H1 (cell line): ENCODE data around the gene S100A4. TPM values are rescaled to one million over a fixed set of nuclear protein-coding genes. Genes with fewer than 3 reads are reported as not detected.

ENCODE experiments used
- CTCF ChIA-PET: fragments of 300-600 bp; sonication (Branson Sonifier 250); formaldehyde crosslinking; loops from one replicate; lab custom pipeline; 2021; ENCODE audit not compliant: partially characterized antibody; lab: Charles Lee
- POLR2A ChIA-PET: fragments of 300-600 bp; sonication (Branson Sonifier 250); formaldehyde crosslinking; loops from one replicate; lab custom pipeline; 2021; ENCODE audit warnings: inconsistent platforms; ENCODE audit not compliant: partially characterized antibody; lab: Charles Lee
- DNase-seq, 2 experiments: peaks; one replicate each; pipeline versions ENCODE4 v3.0.0 to v3.0.0-alpha.2; 2010 to 2022; ENCODE audit warnings: low spot score in 2 of 2, low read depth in 1 of 2, mixed read lengths in 1 of 2
- FAIRE-seq: peaks from 2 replicates; lab custom pipeline; 2011; peaks lifted over from hg19 to GRCh38; lab: Jason Lieb, UNC
- H2AFZ ChIP-seq: 2 replicates; pipeline ENCODE4 v1.8.1; 2012; ENCODE audit warnings: low read length, inconsistent platforms
- H2AK5ac ChIP-seq: 2 replicates; pipeline ENCODE4 v1.6.1; 2013; ENCODE audit warnings: low read depth, low read length
- H2BK120ac ChIP-seq: replicated peaks from 2 replicates; pipeline ENCODE3; 2013; ENCODE audit warnings: low read depth, low read length, inconsistent platforms
- H2BK12ac ChIP-seq: 2 replicates; pipeline ENCODE4 v1.6.1; 2013; ENCODE audit warnings: low read depth, low read length
- H2BK15ac ChIP-seq: 2 replicates; pipeline ENCODE4 v1.6.1; 2013; ENCODE audit warnings: low read length
- H2BK20ac ChIP-seq: 2 replicates; pipeline ENCODE4 v1.6.1; 2013; ENCODE audit warnings: low read length
- H2BK5ac ChIP-seq: 2 replicates; pipeline ENCODE4 v1.6.1; 2013; ENCODE audit warnings: low read depth, low read length
- H3K14ac ChIP-seq: 2 replicates; pipeline ENCODE4 v1.6.1; 2013; ENCODE audit warnings: inconsistent platforms; ENCODE audit not compliant: insufficient read length
- H3K18ac ChIP-seq: 2 replicates; pipeline ENCODE4 v1.6.1; 2013; ENCODE audit warnings: low read length; ENCODE audit errors: extremely low read depth
- H3K23ac ChIP-seq: 2 replicates; pipeline ENCODE4 v1.6.1; 2013; ENCODE audit warnings: inconsistent platforms; ENCODE audit not compliant: insufficient read length
- H3K23me2 ChIP-seq: 2 replicates; pipeline ENCODE4 v1.6.1; 2013; ENCODE audit warnings: low read depth, low read length
- H3K27ac ChIP-seq: 2 replicates; pipeline ENCODE4 v1.6.1; 2011; ENCODE audit warnings: low read depth, low read length, inconsistent platforms
- H3K27me3 ChIP-seq, 4 experiments: replicated peaks in 1 of 4; 1 replicate in 1 of 4; 2 replicates in 3 of 4; pipeline versions ENCODE4 v1.6.1 to v1.8.1; 2011 to 2013; ENCODE audit warnings: low read length in 3 of 4, mild to moderate bottlenecking in 3 of 4, inconsistent platforms in 2 of 4, mixed read lengths in 2 of 4, moderate library complexity in 1 of 4; ENCODE audit not compliant: control insufficient read depth in 3 of 4, insufficient read depth in 3 of 4; ENCODE audit errors: extremely low read depth in 1 of 4
- H3K36me3 ChIP-seq, 4 experiments: 2 replicates each; pipeline versions ENCODE4 v1.6.1 to v1.8.1; 2011 to 2013; ENCODE audit warnings: mild to moderate bottlenecking in 4 of 4, low read length in 3 of 4, moderate library complexity in 2 of 4, control low read depth in 1 of 4, inconsistent platforms in 1 of 4; ENCODE audit not compliant: insufficient read depth in 4 of 4, control insufficient read depth in 2 of 4
- H3K4ac ChIP-seq: replicated peaks from 2 replicates; pipeline ENCODE3; 2013; ENCODE audit warnings: low read length, low read depth, mixed read lengths, inconsistent platforms; ENCODE audit not compliant: insufficient read length
- H3K4me1 ChIP-seq, 4 experiments: replicated peaks in 1 of 4; 1 replicate in 1 of 4; 2 replicates in 3 of 4; pipeline versions ENCODE4 v1.6.1 to v1.8.1; 2011 to 2013; ENCODE audit warnings: low read length in 3 of 4, inconsistent platforms in 2 of 4, mixed read lengths in 1 of 4; ENCODE audit not compliant: insufficient read depth in 4 of 4, control insufficient read depth in 3 of 4
- H3K4me2 ChIP-seq, 2 experiments: 2 replicates each; pipeline versions ENCODE4 v1.6.1 to v1.8.1; 2011 to 2013; ENCODE audit warnings: low read depth in 2 of 2, low read length in 2 of 2, control low read depth in 1 of 2, inconsistent platforms in 1 of 2, mild to moderate bottlenecking in 1 of 2; ENCODE audit not compliant: insufficient read depth in 1 of 2
- H3K4me3 ChIP-seq, 4 experiments: fragments of 200-600, 300-600 bp in 1 of 4; sonication (generic), shearing (Covaris generic), sonication (Bioruptor Twin) in 1 of 4; 2 replicates each; pipeline versions ENCODE4 v1.5.1 to v1.8.1; 2011 to 2016; ENCODE audit warnings: low read length in 4 of 4, low read depth in 3 of 4, control low read depth in 2 of 4, inconsistent platforms in 2 of 4, mild to moderate bottlenecking in 2 of 4, mixed read lengths in 1 of 4, moderate library complexity in 1 of 4; ENCODE audit not compliant: insufficient read depth in 2 of 4; ENCODE audit errors: extremely low read depth in 1 of 4
- H3K56ac ChIP-seq: replicated peaks from 2 replicates; pipeline ENCODE3; 2013; ENCODE audit warnings: low read depth, mild to moderate bottlenecking, mixed read lengths, low read length, inconsistent platforms; ENCODE audit not compliant: insufficient read length
- H3K79me1 ChIP-seq: 2 replicates; pipeline ENCODE4 v1.6.1; 2013; ENCODE audit warnings: low read depth, low read length, control low read depth
- H3K79me2 ChIP-seq, 2 experiments: 2 replicates each; pipeline versions ENCODE4 v1.6.1 to v1.8.1; 2012 to 2013; ENCODE audit warnings: low read length in 2 of 2, mild to moderate bottlenecking in 2 of 2, inconsistent platforms in 1 of 2; ENCODE audit not compliant: insufficient read depth in 2 of 2, control insufficient read depth in 1 of 2
- H3K9ac ChIP-seq, 4 experiments: replicated peaks in 1 of 4; 1 replicate in 1 of 4; 2 replicates in 3 of 4; pipeline versions ENCODE4 v1.6.1 to v1.8.1; 2011 to 2013; ENCODE audit warnings: low read depth in 3 of 4, low read length in 3 of 4, control low read depth in 2 of 4, mild to moderate bottlenecking in 2 of 4, moderate library complexity in 2 of 4, inconsistent platforms in 1 of 4; ENCODE audit errors: extremely low read depth in 1 of 4
- H3K9me3 ChIP-seq, 2 experiments: 2 replicates each; pipeline versions ENCODE4 v1.6.1 to v1.8.1; 2012 to 2013; ENCODE audit warnings: mild to moderate bottlenecking in 2 of 2, moderate library complexity in 2 of 2, control low read depth in 1 of 2, inconsistent platforms in 1 of 2, low read depth in 1 of 2, low read length in 1 of 2, mixed read lengths in 1 of 2; ENCODE audit not compliant: insufficient read depth in 2 of 2
- H4K20me1 ChIP-seq, 2 experiments: replicated peaks in 1 of 2; 2 replicates each; pipeline versions ENCODE3 to v1.8.1; 2011 to 2013; ENCODE audit warnings: inconsistent platforms in 2 of 2, low read length in 2 of 2, mild to moderate bottlenecking in 1 of 2; ENCODE audit not compliant: insufficient read depth in 2 of 2, control insufficient read depth in 1 of 2
- H4K5ac ChIP-seq: 2 replicates; pipeline ENCODE4 v1.6.1; 2013; ENCODE audit warnings: low read length, low read depth, mixed read lengths, inconsistent platforms; ENCODE audit not compliant: insufficient read length
- H4K8ac ChIP-seq: 2 replicates; pipeline ENCODE4 v1.8.0; 2013; ENCODE audit warnings: mild to moderate bottlenecking, moderate library complexity, low read length, inconsistent platforms; ENCODE audit not compliant: insufficient read depth; ENCODE audit errors: extremely low read depth
- H4K91ac ChIP-seq: replicated peaks from 2 replicates; pipeline ENCODE3; 2013; ENCODE audit warnings: low read length, mixed read lengths, inconsistent platforms; ENCODE audit not compliant: insufficient read length
- ASH2L ChIP-seq: fragments of 200-600, 300-600 bp; sonication (generic); IDR thresholded peaks from one replicate; pipeline ENCODE4 v1.7.1; 2017; ENCODE audit warnings: low read length
- BCL11A ChIP-seq, 2 experiments: IDR thresholded peaks; one replicate each; pipeline ENCODE4 v1.6.1; 2011; ENCODE audit warnings: low read depth in 2 of 2, low read length in 2 of 2, mild to moderate bottlenecking in 2 of 2
- BRCA1 ChIP-seq: IDR thresholded peaks from 2 replicates; pipeline ENCODE4 v1.6.1; 2012; ENCODE audit warnings: low read depth, low read length, improper control_type of control experiment
- EGR1 ChIP-seq: IDR thresholded peaks from 2 replicates; pipeline ENCODE4 v1.6.1; 2011; ENCODE audit warnings: low read depth, low read length, borderline replicate concordance
- EZH2 ChIP-seq: fragments of 200-600 bp; sonication (generic); IDR thresholded peaks from 2 replicates; pipeline ENCODE4 v1.7.1; 2012; ENCODE audit warnings: low read depth, mild to moderate bottlenecking, moderate library complexity, low read length, inconsistent platforms; ENCODE audit not compliant: severe bottlenecking
- FOSL1 ChIP-seq: IDR thresholded peaks from 2 replicates; pipeline ENCODE4 v1.6.1; 2011; ENCODE audit warnings: mild to moderate bottlenecking, low read depth, low read length, moderate library complexity; ENCODE audit not compliant: insufficient read depth
- HDAC6 ChIP-seq: IDR thresholded peaks from one replicate; pipeline ENCODE4 v1.7.1; 2012; ENCODE audit warnings: low read depth, mild to moderate bottlenecking, inconsistent platforms, low read length, moderate library complexity
- MAX ChIP-seq: IDR thresholded peaks from 2 replicates; pipeline ENCODE4 v1.6.1; 2012; ENCODE audit warnings: inconsistent platforms
- RBBP5 ChIP-seq: IDR thresholded peaks from 2 replicates; pipeline ENCODE4 v1.7.1; 2012; ENCODE audit warnings: low read depth, mild to moderate bottlenecking, inconsistent platforms, low read length, moderate library complexity, borderline replicate concordance
- SIX5 ChIP-seq: IDR thresholded peaks from 2 replicates; pipeline ENCODE4 v1.6.1; 2011; ENCODE audit warnings: mild to moderate bottlenecking, low read depth, low read length
- TCF12 ChIP-seq: IDR thresholded peaks from 2 replicates; pipeline ENCODE4 v1.6.1; 2011; ENCODE audit warnings: low read depth, mild to moderate bottlenecking, low read length
- TEAD4 ChIP-seq: IDR thresholded peaks from 2 replicates; pipeline ENCODE4 v1.6.1; 2012; ENCODE audit warnings: low read depth, low read length, inconsistent platforms, mixed read lengths
- WGBS, 2 experiments: shearing (Covaris generic) in 1 of 2; methylation state at CpG; one replicate each; pipeline versions ENCODE4 v1.1.6 to v1.1.7; 2013 to 2015; ENCODE audit warnings: low lambda C conversion rate in 2 of 2, mixed read lengths in 2 of 2, inconsistent platforms in 1 of 2, low coverage in 1 of 2, missing lambda C conversion rate in 1 of 2; ENCODE audit not compliant: insufficient replicate concordance in 2 of 2, insufficient coverage in 1 of 2, insufficient read length in 1 of 2; ENCODE audit errors: extremely low coverage in 1 of 2, missing lambda C conversion rate in 1 of 2; 5-methylcytosine and 5-hydroxymethylcytosine counted together
- polyA plus RNA-seq, 7 experiments: library from polyadenylated mRNA; depleted of rRNA in 3 of 7; stranded (reverse) in 5 of 7; unstranded in 2 of 7; fragments of >200 nt in 5 of 7; fragments of 200-250 nt in 2 of 7; gene quantifications; 1 replicate in 5 of 7; 2 replicates in 1 of 7; 4 replicates in 1 of 7; pipeline versions ENCODE4 v1.2.1 to v1.2.3, GENCODE V29; 2011 to 2013; ENCODE audit warnings: missing spikeins in 2 of 7, mixed read lengths in 2 of 7
- total RNA-seq: library from RNA; stranded (reverse); fragmentation: NEBNext Ultra II Directional; extraction: Animal tissue kit (Norgen Biotek cat#: 25700); gene quantifications from 2 replicates; pipeline ENCODE4 v1.2.1, GENCODE V29; 2021
- TF ChIP-seq, protein P1 (sequence below): IDR thresholded peaks from 2 replicates; pipeline ENCODE4 v1.6.1; 2012; ENCODE audit warnings: inconsistent platforms

The S100A4 gene
- total and polyA plus RNA-seq, 2 of the 8 experiments (the other 6 are each of a cell fraction or from before 2014, with no cell fraction given): 36.3 to 85.4 TPM

DNA sequence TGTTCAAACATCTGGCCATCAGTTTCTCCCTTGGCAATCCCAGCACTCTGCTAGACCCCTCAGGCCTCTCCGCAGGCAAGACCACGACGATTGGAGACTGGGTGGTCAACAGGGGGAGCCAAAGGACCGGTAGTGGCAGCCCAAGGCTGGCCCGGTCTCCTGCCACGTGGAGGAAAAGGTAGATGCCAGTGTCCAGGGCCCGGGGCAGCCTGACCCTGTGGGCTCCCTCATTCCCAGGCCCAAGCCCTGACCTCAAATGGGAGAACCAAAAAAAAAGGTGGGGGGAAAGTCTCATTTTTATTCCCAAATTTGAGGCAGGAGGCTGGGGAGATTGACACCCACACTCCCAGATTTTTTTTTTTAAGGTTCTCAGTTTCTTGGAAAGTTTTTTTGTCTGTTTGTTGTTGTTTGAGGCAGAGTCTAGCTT lies 34.6 kb downstream of the S100A4 start:
- DNase-seq (peak in 1 of 2 experiments; percentile 93), FAIRE-seq (peak; percentile 63)
- WGBS, 2 experiments: 12% methylated on average over 7 of the region's 7 CpGs; no CpG with 5 or more reads in 1 of the 2 experiments
- Histone ChIP-seq H3K14ac (no peak overlapping the region), H3K4me1 (peaks cover 0 to 3% (median 1%) of the 10 kb centered on the region in 4 experiments; a peak in 3 of 7 replicates), H3K79me2 (no peaks in the 10 kb centered on the region), H2BK12ac (no peak overlapping the region), H3K4me2 (no peak overlapping the region), H3K23me2 (no peaks in the 10 kb centered on the region), H3K36me3 (no peaks in the 10 kb centered on the region), H3K27me3 (peaks cover 0 to 5% (median 2%) of the 10 kb centered on the region in 4 experiments; a peak in 3 of 7 replicates), H2BK20ac (no peak overlapping the region), H3K27ac (no peak overlapping the region), H3K4me3 (no peak overlapping the region), H3K9me3 (no peaks in the 10 kb centered on the region), H3K23ac (no peak overlapping the region), H2BK5ac (no peak overlapping the region), H3K4ac (no peak overlapping the region), H3K79me1 (no peaks in the 10 kb centered on the region), H2AK5ac (no peak overlapping the region), H2BK15ac (no peak overlapping the region), H3K18ac (no peak overlapping the region), H4K8ac (no peak overlapping the region; the same call in 1 of the 2 replicates), H4K5ac (no peak overlapping the region), H4K91ac (no peak overlapping the region), H2BK120ac (no peak overlapping the region), H4K20me1 (no peaks in the 10 kb centered on the region), H2AFZ (0 out of 2 replicates have a peak overlapping the region, but pooled peaks have one; percentile 64), H3K9ac (no peak overlapping the region), H3K56ac (no peak overlapping the region)
- CTCF ChIA-PET: interaction anchor here (0.6 to 5.3 kb wide), 61 partner anchors 9 to 434 kb away, joined by 3 to 86 read pairs (median 5); partner anchors contain the start of genes PGLYRP4, S100A1, S100A13 and S100A14
- POLR2A ChIA-PET: interaction anchor here (0.6 to 1.8 kb wide), 4 partner anchors 22 to 135 kb away, joined by 3 to 5 read pairs (median 4); no protein-coding TSS in a partner anchor
- TF ChIP-seq RBBP5 (no peak), SIX5 (no peak), ASH2L (no peak), TCF12 (0 out of 2 replicates have a peak, but pooled peaks have one; percentile 44), BCL11A (IDR thresholded peaks at IDR 0.05; ENCODE audit: low read depth in 2 of 2, low read length in 2 of 2) (no peak), EGR1 (no peak), HDAC6 (no peak), EZH2 (no peak), MAX (peak; percentile 97), BRCA1 (no peak), TEAD4 (no peak), FOSL1 (no peak)
- TF ChIP-seq, protein P1, sequence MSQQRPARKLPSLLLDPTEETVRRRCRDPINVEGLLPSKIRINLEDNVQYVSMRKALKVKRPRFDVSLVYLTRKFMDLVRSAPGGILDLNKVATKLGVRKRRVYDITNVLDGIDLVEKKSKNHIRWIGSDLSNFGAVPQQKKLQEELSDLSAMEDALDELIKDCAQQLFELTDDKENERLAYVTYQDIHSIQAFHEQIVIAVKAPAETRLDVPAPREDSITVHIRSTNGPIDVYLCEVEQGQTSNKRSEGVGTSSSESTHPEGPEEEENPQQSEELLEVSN: peak; percentile 72
